ENCODE measurements around the gene STOX2.

The STOX2 gene

DNA sequence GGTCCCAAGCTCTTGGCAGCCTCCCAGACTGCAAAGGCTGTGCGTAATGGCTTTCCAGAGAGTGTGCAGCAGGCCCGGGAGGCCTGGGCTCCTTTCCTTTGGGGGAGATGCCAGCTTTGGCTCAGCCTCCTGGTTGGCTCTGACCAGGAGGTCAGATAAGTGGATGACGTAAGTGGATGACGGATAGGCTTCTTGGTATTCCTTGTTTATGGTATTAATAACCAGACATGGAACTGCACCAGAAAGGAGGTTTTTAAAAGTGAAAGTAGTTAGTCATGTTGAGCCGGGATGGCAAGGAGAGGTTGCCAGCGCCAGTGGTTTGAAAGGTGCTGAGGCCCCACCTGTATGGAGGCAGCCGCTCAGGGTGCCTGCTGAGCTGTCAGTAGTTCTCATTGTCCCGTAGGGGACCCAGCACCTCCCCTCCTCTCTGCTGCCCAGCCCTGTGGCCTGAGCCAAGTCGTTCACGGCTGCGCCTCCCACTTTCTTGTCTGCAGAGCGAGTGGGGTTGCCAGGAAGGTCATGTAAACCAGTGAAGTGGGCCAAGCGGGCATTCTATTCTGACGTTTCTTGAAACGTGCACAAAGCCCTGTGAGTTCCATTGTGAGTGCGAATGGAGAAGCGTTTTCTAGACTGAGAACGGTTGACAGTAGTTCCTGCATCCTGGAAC lies 28.7 kb upstream of the STOX2 start:
- TF ChIP-seq SNAI2 (CRISPR knock-in tag; IDR thresholded peaks at IDR 0.05), result peak; percentile 19; the same call in 1 of the 2 replicates
- TF ChIP-seq, protein P1, sequence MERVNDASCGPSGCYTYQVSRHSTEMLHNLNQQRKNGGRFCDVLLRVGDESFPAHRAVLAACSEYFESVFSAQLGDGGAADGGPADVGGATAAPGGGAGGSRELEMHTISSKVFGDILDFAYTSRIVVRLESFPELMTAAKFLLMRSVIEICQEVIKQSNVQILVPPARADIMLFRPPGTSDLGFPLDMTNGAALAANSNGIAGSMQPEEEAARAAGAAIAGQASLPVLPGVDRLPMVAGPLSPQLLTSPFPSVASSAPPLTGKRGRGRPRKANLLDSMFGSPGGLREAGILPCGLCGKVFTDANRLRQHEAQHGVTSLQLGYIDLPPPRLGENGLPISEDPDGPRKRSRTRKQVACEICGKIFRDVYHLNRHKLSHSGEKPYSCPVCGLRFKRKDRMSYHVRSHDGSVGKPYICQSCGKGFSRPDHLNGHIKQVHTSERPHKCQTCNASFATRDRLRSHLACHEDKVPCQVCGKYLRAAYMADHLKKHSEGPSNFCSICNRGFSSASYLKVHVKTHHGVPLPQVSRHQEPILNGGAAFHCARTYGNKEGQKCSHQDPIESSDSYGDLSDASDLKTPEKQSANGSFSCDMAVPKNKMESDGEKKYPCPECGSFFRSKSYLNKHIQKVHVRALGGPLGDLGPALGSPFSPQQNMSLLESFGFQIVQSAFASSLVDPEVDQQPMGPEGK (CRISPR knock-in tag; IDR thresholded peaks at IDR 0.05; ENCODE audit: borderline replicate concordance), result no peak
- TF ChIP-seq ZFP3 (CRISPR knock-in tag; IDR thresholded peaks at IDR 0.05), result peak; percentile 83
- peak; percentile 77 for TF ChIP-seq ISL1 (CRISPR knock-in tag; IDR thresholded peaks at IDR 0.05)
- TF ChIP-seq, protein P2, sequence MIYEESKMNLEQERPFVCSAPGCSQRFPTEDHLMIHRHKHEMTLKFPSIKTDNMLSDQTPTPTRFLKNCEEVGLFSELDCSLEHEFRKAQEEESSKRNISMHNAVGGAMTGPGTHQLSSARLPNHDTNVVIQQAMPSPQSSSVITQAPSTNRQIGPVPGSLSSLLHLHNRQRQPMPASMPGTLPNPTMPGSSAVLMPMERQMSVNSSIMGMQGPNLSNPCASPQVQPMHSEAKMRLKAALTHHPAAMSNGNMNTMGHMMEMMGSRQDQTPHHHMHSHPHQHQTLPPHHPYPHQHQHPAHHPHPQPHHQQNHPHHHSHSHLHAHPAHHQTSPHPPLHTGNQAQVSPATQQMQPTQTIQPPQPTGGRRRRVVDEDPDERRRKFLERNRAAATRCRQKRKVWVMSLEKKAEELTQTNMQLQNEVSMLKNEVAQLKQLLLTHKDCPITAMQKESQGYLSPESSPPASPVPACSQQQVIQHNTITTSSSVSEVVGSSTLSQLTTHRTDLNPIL (CRISPR knock-in tag; IDR thresholded peaks at IDR 0.05; ENCODE audit: low read depth), result peak; percentile 88
- TF ChIP-seq, protein P3, sequence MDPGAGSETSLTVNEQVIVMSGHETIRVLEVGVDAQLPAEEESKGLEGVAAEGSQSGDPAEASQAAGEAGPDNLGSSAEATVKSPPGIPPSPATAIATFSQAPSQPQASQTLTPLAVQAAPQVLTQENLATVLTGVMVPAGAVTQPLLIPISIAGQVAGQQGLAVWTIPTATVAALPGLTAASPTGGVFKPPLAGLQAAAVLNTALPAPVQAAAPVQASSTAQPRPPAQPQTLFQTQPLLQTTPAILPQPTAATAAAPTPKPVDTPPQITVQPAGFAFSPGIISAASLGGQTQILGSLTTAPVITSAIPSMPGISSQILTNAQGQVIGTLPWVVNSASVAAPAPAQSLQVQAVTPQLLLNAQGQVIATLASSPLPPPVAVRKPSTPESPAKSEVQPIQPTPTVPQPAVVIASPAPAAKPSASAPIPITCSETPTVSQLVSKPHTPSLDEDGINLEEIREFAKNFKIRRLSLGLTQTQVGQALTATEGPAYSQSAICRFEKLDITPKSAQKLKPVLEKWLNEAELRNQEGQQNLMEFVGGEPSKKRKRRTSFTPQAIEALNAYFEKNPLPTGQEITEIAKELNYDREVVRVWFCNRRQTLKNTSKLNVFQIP (CRISPR knock-in tag; IDR thresholded peaks at IDR 0.05; ENCODE audit: borderline replicate concordance, low read depth), result no peak; the same call in 1 of the 2 replicates
- no peak for TF ChIP-seq ZC3H10 (CRISPR knock-in tag; IDR thresholded peaks at IDR 0.05)
- TF ChIP-seq TCF4 (CRISPR knock-in tag; IDR thresholded peaks at IDR 0.05; ENCODE audit: borderline replicate concordance), result peak; percentile 86; the same call in 1 of the 2 replicates
- TF ChIP-seq GLIS3 (CRISPR knock-in tag; IDR thresholded peaks at IDR 0.05), result no peak; the same call in 1 of the 2 replicates
- TF ChIP-seq CSDC2 (CRISPR knock-in tag; IDR thresholded peaks at IDR 0.05), result 0 out of 2 replicates have a peak, but pooled peaks have one; percentile 29
- peak; percentile 7 for TF ChIP-seq ZNF8 (CRISPR knock-in tag; IDR thresholded peaks at IDR 0.05)
- TF ChIP-seq ZFP30 (CRISPR knock-in tag; IDR thresholded peaks at IDR 0.05), result no peak
- TF ChIP-seq ZNF565 (CRISPR knock-in tag; conservative IDR thresholded peaks at IDR 0.05; ENCODE audit: low read depth), result peak; percentile 42; the same call in 1 of the 2 replicates
- no peak; the same call in 1 of the 2 replicates for TF ChIP-seq ZNF70 (CRISPR knock-in tag; IDR thresholded peaks at IDR 0.05)
- peak; percentile 95 for TF ChIP-seq TSHZ2 (CRISPR knock-in tag; IDR thresholded peaks at IDR 0.05)
- peak; percentile 90 for ATAC-seq

- TF ChIP-seq SNAI2 (CRISPR knock-in tag; IDR thresholded peaks at IDR 0.05) (no peak), ZFP30 (CRISPR knock-in tag; IDR thresholded peaks at IDR 0.05) (no peak), TOX (CRISPR knock-in tag; IDR thresholded peaks at IDR 0.05; ENCODE audit: borderline replicate concordance) (no peak)
- no peak for ATAC-seq
These were observed 26.7 kb upstream of the STOX2 start for GRCh38 chr4:183878251-183878970.

- no peak for ATAC-seq
- TF ChIP-seq SNAI2 (CRISPR knock-in tag; IDR thresholded peaks at IDR 0.05) (no peak), ZC3H10 (CRISPR knock-in tag; IDR thresholded peaks at IDR 0.05) (no peak), ZFP30 (CRISPR knock-in tag; IDR thresholded peaks at IDR 0.05) (no peak), ISL1 (CRISPR knock-in tag; IDR thresholded peaks at IDR 0.05) (no peak), CSDC2 (CRISPR knock-in tag; IDR thresholded peaks at IDR 0.05) (no peak), GLIS3 (CRISPR knock-in tag; IDR thresholded peaks at IDR 0.05) (no peak), BACH2 (CRISPR knock-in tag; IDR thresholded peaks at IDR 0.05; ENCODE audit: borderline replicate concordance) (no peak), ZNF8 (CRISPR knock-in tag; IDR thresholded peaks at IDR 0.05) (no peak), ZNF70 (CRISPR knock-in tag; IDR thresholded peaks at IDR 0.05) (no peak)
- TF ChIP-seq, protein P2 (CRISPR knock-in tag; IDR thresholded peaks at IDR 0.05; ENCODE audit: low read depth), result no peak
These were observed 19.8 kb upstream of the STOX2 start for GRCh38 chr4:183885205-183885720.

All from SK-N-SH treated with all-trans-retinoic acid at 6 μM for 48 hours (cell line).